SK-N-SH treated with all-trans-retinoic acid at 6 μM for 48 hours (cell line): ENCODE measurements around the gene CACNB2.

Experiments used
- PATZ1 ChIP-seq: fragments of 250-450 bp; sonication (Bioruptor Pico); IDR thresholded peaks from 2 replicates; pipeline ENCODE4 v1.8.0; 2020; ENCODE audit warnings: mild to moderate bottlenecking, moderate library complexity, borderline replicate concordance
- ZFP3 ChIP-seq: fragments of 250-450 bp; sonication (Bioruptor Pico); IDR thresholded peaks from 2 replicates; pipeline ENCODE4 v1.5.0; 2020; ENCODE audit warnings: mild to moderate bottlenecking, moderate library complexity

- no peak for TF ChIP-seq ZFP3 (CRISPR knock-in tag)
- no peak for TF ChIP-seq PATZ1 (CRISPR knock-in tag)
Measured at GRCh38 chr10:18178854-18179483, 38.7 kb downstream of the CACNB2 start.
